ENCODE results near the gene FAXDC2. TPM values are rescaled to one million over a fixed set of nuclear protein-coding genes. Genes with fewer than 3 reads are reported as not detected.
"Not testable (repeated sequence)": the region's sequence is repeated elsewhere in the genome, so short reads cannot be mapped to it uniquely, and the experiment has no call there.

The FAXDC2 gene
- total RNA-seq, 1 donor from 2014 or later: 3.6 TPM

GRCh38 chr5:154836225-154836624 is 14.2 kb downstream of the FAXDC2 start:
- Mint-ChIP-seq H3K27ac (ENCODE audit: unreplicated experiment) (no peak overlapping the region), H3K4me3 (ENCODE audit: unreplicated experiment) (no peak overlapping the region), H3K4me1 (ENCODE audit: low read depth, unreplicated experiment) (peaks cover 18% of the 10 kb centered on the region), H3K9me3 (ENCODE audit: unreplicated experiment) (peaks cover 1% of the 10 kb centered on the region), H3K36me3 (ENCODE audit: low read depth, unreplicated experiment) (peaks cover 8% of the 10 kb centered on the region), H3K27me3 (ENCODE audit: low read depth, unreplicated experiment) (no peaks in the 10 kb centered on the region)
- Histone ChIP-seq H3K27me3 (ENCODE audit: insufficient read depth, low read length) (no peaks in the 10 kb centered on the region), H3K79me2 (ENCODE audit: insufficient read depth, low read length) (no peaks in the 10 kb centered on the region), H3K27ac (ENCODE audit: low read depth, low read length) (no peak overlapping the region), H2AFZ (ENCODE audit: low read depth, low read length) (no peak overlapping the region), H3K9ac (ENCODE audit: low read length) (no peak overlapping the region), H3K4me1 (ENCODE audit: insufficient read depth, low read length) (peaks cover 7% of the 10 kb centered on the region), H3K36me3 (ENCODE audit: insufficient read depth, low read length) (no peaks in the 10 kb centered on the region), H3K4me3 (ENCODE audit: insufficient read depth, low read depth, low read length) (no peak overlapping the region), H4K20me1 (ENCODE audit: insufficient read depth, low read length) (peaks cover 4% of the 10 kb centered on the region), H3K4me2 (ENCODE audit: low read length) (no peak overlapping the region), H3K9me3 (ENCODE audit: insufficient read depth, low read depth, low read length) (no peaks in the 10 kb centered on the region)
- DNase-seq (ENCODE audit: low read depth) (no peak), FAIRE-seq (no peak)
- TF ChIP-seq CTCF (IDR thresholded peaks at IDR 0.05; ENCODE audit: insufficient read depth, low read depth, low read length): no peak
- no peak for TF ChIP-seq EZH2 (IDR thresholded peaks at IDR 0.05; ENCODE audit: insufficient read depth, low read length)

GRCh38 chr5:154835701-154836052 is 14.7 kb downstream of the FAXDC2 start:
- H3K9me3 ChIP-seq (ENCODE audit: insufficient read depth, low read depth, low read length); DNase-seq (ENCODE audit: low read depth); H3K27me3 Mint-ChIP-seq (ENCODE audit: low read depth, unreplicated experiment); H2AFZ ChIP-seq (ENCODE audit: low read depth, low read length); H3K4me3 ChIP-seq (ENCODE audit: insufficient read depth, low read depth, low read length); H3K79me2 ChIP-seq (ENCODE audit: insufficient read depth, low read length); FAIRE-seq; H3K4me3 Mint-ChIP-seq (ENCODE audit: unreplicated experiment); H3K36me3 ChIP-seq (ENCODE audit: insufficient read depth, low read length); H3K9me3 Mint-ChIP-seq (ENCODE audit: unreplicated experiment); H3K4me1 ChIP-seq (ENCODE audit: insufficient read depth, low read length); H3K27ac Mint-ChIP-seq (ENCODE audit: unreplicated experiment); H3K27ac ChIP-seq (ENCODE audit: low read depth, low read length); H4K20me1 ChIP-seq (ENCODE audit: insufficient read depth, low read length); H3K27me3 ChIP-seq (ENCODE audit: insufficient read depth, low read length); H3K9ac ChIP-seq (ENCODE audit: low read length): not testable (repeated sequence)
- H3K36me3 Mint-ChIP-seq (ENCODE audit: low read depth, unreplicated experiment): peaks cover 11% of the 10 kb centered on the region
- peaks cover 12% of the 10 kb centered on the region for H3K4me1 Mint-ChIP-seq (ENCODE audit: low read depth, unreplicated experiment)
- H3K4me2 ChIP-seq (ENCODE audit: low read length): peak overlapping the region; percentile 26

GRCh38 chr5:154834053-154834452 is 16.4 kb downstream of the FAXDC2 start:
- TF ChIP-seq CTCF (IDR thresholded peaks at IDR 0.05; ENCODE audit: insufficient read depth, low read depth, low read length) (no peak), EZH2 (IDR thresholded peaks at IDR 0.05; ENCODE audit: insufficient read depth, low read length) (no peak)
- H3K4me1 ChIP-seq (ENCODE audit: insufficient read depth, low read length): peaks cover 18% of the 10 kb centered on the region
- no peak overlapping the region for H3K4me3 Mint-ChIP-seq (ENCODE audit: unreplicated experiment)
- H3K36me3 Mint-ChIP-seq (ENCODE audit: low read depth, unreplicated experiment): peaks cover 16% of the 10 kb centered on the region
- H2AFZ ChIP-seq (ENCODE audit: low read depth, low read length): no peak overlapping the region
- H4K20me1 ChIP-seq (ENCODE audit: insufficient read depth, low read length): peaks cover 7% of the 10 kb centered on the region
- H3K9me3 ChIP-seq (ENCODE audit: insufficient read depth, low read depth, low read length): no peaks in the 10 kb centered on the region
- no peaks in the 10 kb centered on the region for H3K79me2 ChIP-seq (ENCODE audit: insufficient read depth, low read length)
- H3K27ac ChIP-seq (ENCODE audit: low read depth, low read length): no peak overlapping the region
- H3K27me3 Mint-ChIP-seq (ENCODE audit: low read depth, unreplicated experiment): no peaks in the 10 kb centered on the region
- H3K9me3 Mint-ChIP-seq (ENCODE audit: unreplicated experiment): peaks cover 1% of the 10 kb centered on the region
- H3K27me3 ChIP-seq (ENCODE audit: insufficient read depth, low read length): no peaks in the 10 kb centered on the region
- H3K27ac Mint-ChIP-seq (ENCODE audit: unreplicated experiment): no peak overlapping the region
- FAIRE-seq (no peak), DNase-seq (ENCODE audit: low read depth) (no peak)
- H3K36me3 ChIP-seq (ENCODE audit: insufficient read depth, low read length): no peaks in the 10 kb centered on the region
- H3K4me2 ChIP-seq (ENCODE audit: low read length): no peak overlapping the region
- no peak overlapping the region for H3K9ac ChIP-seq (ENCODE audit: low read length)
- H3K4me1 Mint-ChIP-seq (ENCODE audit: low read depth, unreplicated experiment): peaks cover 15% of the 10 kb centered on the region
- H3K4me3 ChIP-seq (ENCODE audit: insufficient read depth, low read depth, low read length): no peak overlapping the region

- H3K4me2 ChIP-seq (ENCODE audit: low read length); H3K4me3 ChIP-seq (ENCODE audit: insufficient read depth, low read depth, low read length); H4K20me1 ChIP-seq (ENCODE audit: insufficient read depth, low read length); FAIRE-seq; H3K27me3 Mint-ChIP-seq (ENCODE audit: low read depth, unreplicated experiment); H3K27me3 ChIP-seq (ENCODE audit: insufficient read depth, low read length); H3K36me3 ChIP-seq (ENCODE audit: insufficient read depth, low read length); H2AFZ ChIP-seq (ENCODE audit: low read depth, low read length); H3K27ac Mint-ChIP-seq (ENCODE audit: unreplicated experiment); H3K9ac ChIP-seq (ENCODE audit: low read length); DNase-seq (ENCODE audit: low read depth); H3K9me3 Mint-ChIP-seq (ENCODE audit: unreplicated experiment); H3K4me3 Mint-ChIP-seq (ENCODE audit: unreplicated experiment); H3K79me2 ChIP-seq (ENCODE audit: insufficient read depth, low read length); H3K9me3 ChIP-seq (ENCODE audit: insufficient read depth, low read depth, low read length); H3K27ac ChIP-seq (ENCODE audit: low read depth, low read length): not testable (repeated sequence)
- peaks cover 18% of the 10 kb centered on the region for H3K4me1 ChIP-seq (ENCODE audit: insufficient read depth, low read length)
- Mint-ChIP-seq H3K36me3 (ENCODE audit: low read depth, unreplicated experiment) (peaks cover 17% of the 10 kb centered on the region), H3K4me1 (ENCODE audit: low read depth, unreplicated experiment) (peaks cover 15% of the 10 kb centered on the region)
Observed at GRCh38 chr5:154832804-154833203, 17.6 kb downstream of the FAXDC2 start.
